ENCODE measurements around the gene STUB1.

The STUB1 gene

DNA sequence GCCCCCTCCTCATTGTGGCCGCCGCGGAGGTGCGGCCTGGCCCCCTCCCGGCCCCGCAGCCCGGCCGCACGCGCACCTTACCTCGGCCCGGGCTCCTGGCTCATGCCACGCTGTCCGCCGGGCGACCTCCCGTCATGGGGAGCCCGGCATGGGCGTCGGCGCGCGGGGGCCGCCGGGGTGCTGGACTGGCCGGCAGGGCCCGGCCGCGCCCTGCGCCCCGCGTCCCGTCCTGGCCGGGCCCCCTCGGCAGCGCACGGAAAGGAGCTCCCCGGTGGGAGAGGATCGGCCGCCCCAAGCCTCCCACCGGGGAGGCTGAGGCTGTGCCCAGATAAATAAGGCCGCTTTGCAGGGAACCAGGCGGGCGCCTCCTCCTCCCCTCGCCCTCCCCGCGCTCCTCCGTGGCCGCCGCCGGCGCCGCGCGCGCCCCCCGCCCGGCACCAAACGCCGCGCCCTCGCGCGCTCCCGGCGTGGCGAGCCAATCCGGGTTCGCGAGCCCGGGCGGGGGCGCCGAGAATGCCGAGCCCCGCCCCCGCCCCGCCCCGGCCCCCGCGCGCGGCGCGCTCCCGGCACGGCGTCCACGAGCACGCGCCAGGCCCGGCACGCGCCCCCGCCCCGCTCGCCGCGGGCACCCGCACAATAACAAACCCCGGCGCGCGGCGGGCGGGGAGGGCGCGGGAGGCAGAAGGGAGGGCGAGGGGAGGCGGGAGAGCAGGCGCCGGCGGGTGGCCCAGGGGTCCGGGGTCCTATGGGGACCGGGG is 25.4 kb downstream of the STUB1 start, which contains the start of gene FBXL16:
TSS of gene FBXL16 (minus strand) at position 371 of the 758 bp plus-strand sequence. CDS start 8,396 bp downstream, outside the sequence.
- no peak for TF ChIP-seq ZFX (IDR thresholded peaks at IDR 0.05)
- TF ChIP-seq, protein P1, sequence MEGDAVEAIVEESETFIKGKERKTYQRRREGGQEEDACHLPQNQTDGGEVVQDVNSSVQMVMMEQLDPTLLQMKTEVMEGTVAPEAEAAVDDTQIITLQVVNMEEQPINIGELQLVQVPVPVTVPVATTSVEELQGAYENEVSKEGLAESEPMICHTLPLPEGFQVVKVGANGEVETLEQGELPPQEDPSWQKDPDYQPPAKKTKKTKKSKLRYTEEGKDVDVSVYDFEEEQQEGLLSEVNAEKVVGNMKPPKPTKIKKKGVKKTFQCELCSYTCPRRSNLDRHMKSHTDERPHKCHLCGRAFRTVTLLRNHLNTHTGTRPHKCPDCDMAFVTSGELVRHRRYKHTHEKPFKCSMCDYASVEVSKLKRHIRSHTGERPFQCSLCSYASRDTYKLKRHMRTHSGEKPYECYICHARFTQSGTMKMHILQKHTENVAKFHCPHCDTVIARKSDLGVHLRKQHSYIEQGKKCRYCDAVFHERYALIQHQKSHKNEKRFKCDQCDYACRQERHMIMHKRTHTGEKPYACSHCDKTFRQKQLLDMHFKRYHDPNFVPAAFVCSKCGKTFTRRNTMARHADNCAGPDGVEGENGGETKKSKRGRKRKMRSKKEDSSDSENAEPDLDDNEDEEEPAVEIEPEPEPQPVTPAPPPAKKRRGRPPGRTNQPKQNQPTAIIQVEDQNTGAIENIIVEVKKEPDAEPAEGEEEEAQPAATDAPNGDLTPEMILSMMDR (conservative IDR thresholded peaks at IDR 0.05) = no peak
- H3K27ac ChIP-seq = no peak within 1 kb of the TSS

DNA sequence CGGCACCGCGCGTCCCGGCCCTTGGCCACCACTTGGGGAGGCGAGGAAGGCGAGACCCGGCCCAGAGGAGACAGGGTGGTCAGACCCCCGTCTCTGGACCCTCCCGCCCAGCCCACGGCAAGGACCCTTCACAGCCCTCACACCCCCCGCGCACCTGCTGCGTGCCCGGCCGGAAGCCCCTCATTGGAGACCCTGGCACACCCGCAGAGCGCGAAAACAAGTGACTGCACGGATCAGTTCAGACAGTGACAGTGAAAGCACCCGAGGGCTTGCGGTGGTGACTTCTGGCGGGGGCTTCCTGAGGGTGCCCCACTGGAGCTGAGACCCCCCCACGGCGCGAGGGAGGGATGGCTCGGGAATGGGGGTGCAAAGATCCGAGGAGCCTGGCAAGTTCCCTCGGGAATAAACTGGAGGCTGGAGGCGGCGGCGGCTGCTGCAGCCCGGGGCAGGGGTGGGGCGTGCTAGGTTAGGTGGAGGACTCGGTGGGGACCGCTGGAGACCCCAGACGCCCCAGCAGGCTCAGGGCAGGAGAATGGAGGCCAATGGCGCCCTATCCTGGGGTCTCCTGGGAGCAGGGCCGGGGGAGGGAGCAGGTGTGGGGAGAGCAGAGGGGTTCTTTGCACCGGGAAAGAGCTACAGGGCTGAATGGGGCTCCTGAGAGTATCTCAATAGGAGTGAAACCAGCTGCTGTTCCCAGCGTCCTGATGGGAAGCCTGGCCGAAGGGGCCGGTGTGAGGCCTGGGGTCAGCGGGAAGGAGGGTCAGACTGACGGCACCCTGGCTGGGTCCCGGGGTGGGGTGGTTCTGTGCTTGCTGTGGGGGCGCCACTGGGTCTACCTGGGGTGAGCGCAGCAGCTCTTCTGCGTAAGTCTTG is 26.2 kb downstream of the STUB1 start:
- no peak overlapping the region for H3K27ac ChIP-seq
- TF ChIP-seq ZFX (IDR thresholded peaks at IDR 0.05) = no peak
- TF ChIP-seq, protein P1 (conservative IDR thresholded peaks at IDR 0.05) = no peak

DNA sequence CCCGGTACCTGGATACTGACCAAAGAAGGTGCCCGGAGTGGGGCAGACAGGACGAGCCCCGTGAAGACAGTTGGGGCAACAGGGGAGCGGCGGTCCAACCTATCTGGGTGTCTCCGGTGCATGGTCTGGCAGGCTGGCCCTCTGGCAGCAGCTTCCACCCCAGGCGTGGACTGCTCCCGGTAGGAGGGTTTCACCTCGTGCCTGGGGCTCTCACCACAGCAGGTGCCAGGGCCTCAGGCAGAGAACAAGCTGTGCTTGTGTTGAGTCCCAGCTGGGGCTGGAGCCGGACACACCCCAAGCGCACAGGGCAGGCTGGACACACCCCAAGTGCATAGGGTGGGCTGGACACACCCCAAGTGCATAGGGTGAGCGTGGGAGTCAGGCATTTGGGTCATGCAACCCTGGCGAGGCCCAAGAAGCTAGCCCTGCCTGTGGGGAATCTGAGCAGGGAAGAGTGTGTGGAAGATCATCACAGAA is 26.9 kb downstream of the STUB1 start:
- H3K27ac ChIP-seq = no peak overlapping the region
- TF ChIP-seq, protein P1 (conservative IDR thresholded peaks at IDR 0.05) = no peak
- no peak for TF ChIP-seq ZFX (IDR thresholded peaks at IDR 0.05)

DNA sequence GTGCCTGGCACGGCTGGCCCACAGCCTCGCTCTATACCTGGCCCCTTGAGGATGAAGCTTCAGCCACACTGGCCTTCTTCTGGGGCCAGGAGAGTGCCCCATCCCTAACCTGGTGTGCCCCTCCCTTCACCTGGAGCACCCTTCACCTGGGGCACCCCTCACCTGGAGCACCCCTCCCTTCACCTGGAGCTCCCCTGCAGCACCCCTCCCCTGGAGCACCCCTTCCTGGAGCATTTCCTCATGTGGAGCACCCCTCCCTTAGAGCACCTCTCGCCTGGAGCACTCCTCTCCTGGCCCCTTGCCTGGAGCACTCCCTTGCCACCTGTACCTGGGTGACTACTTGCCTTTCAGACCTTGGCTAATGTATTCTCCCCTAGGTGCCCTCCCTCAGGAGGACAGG is 27.8 kb downstream of the STUB1 start:
- no peak overlapping the region for H3K27ac ChIP-seq
- TF ChIP-seq ZFX (IDR thresholded peaks at IDR 0.05) = no peak
- TF ChIP-seq, protein P1 (conservative IDR thresholded peaks at IDR 0.05) = no peak

DNA sequence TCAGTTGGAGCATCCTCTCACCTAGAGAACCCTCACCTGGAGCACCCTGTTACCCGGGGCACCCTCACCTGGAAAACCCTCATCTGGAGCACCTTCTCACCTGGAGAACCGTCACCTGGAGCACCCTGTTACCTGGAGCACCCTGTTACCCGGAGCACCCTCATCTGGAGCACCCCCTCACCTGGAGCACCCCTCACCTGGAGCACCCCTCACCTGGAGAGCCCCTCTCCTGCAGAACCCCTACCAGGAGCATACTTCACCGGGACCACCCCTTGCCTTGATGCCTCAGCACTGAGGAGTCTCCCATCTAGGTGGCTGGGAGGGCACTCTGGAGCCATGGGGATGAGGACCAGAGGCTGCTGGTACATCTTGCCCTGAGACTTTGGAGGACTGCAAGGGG is 28.7 kb downstream of the STUB1 start:
- TF ChIP-seq, protein P1 (conservative IDR thresholded peaks at IDR 0.05) = no peak
- TF ChIP-seq ZFX (IDR thresholded peaks at IDR 0.05) = no peak
- H3K27ac ChIP-seq = no peak overlapping the region

DNA sequence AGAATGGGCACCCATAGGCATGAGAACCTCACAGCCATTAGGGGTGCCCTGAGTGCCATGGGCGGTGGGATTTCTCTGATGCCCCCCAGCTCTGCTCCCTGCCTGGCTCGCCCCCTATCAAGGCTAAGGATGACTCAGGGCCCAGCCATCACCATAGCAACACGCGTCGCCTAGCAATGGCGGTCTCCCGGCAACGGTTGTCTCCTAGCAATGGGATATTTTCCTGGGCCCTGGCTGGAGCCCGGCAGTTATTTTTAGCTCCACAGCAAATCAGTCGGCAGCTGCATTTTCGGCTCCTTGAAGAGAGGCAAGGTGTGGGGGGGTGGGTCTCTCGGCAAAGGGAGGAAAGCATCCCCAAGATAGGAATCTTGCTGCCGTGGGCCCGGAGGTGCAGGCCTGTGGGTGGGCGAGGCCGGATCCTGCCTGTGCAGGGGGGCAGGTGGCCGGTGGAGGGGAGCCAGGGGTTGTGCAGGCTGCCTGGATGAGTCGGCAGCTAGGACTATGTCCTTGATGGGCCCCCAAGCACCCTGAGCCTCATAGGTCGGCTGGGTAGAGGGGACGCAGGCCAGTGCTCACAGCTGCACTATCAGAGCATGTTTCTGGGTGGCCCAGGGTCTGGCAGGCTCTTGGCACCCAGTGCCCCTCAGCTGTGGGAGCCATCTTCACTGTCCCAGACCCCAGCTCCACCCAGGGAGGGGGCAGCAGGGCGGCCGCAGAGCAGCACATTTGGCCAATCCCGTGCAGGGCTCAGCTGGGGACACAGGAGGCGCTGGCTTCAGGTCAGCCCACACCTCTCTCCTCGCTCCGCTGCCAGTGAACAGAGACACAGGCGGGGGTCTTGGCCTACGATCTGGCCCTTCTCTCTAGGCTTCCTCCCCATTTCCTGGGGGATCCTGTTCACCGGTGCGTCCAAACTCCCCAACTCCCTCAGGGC is 29.6 kb downstream of the STUB1 start:
- no peak for TF ChIP-seq ZFX (IDR thresholded peaks at IDR 0.05)
- TF ChIP-seq, protein P1 (conservative IDR thresholded peaks at IDR 0.05) = no peak
- no peak overlapping the region for H3K27ac ChIP-seq

Measured in C4-2B (cell line).